OCI-LY1 (cell line): ENCODE results near the gene KRTAP26-1.

Experiments used
- CTCF ChIP-seq: fragments of 200-600 bp; sonication (generic), shearing (Covaris generic); IDR thresholded peaks from 2 replicates; pipeline ENCODE4 v1.5.1; 2017; ENCODE audit warnings: mild to moderate bottlenecking, antibody characterized with exemption, low read length, moderate library complexity, mixed read lengths
- EZH2 ChIP-seq: fragments of 200-600 bp; sonication (generic), shearing (Covaris generic); IDR thresholded peaks from 2 replicates; pipeline ENCODE4 v1.8.0; 2017; ENCODE audit warnings: borderline replicate concordance, mixed run types, mild to moderate bottlenecking, antibody characterized with exemption, low read length, moderate library complexity, mixed read lengths

- TF ChIP-seq EZH2 (no peak), CTCF (no peak)
Measured at GRCh38 chr21:30306884-30307283, 13.2 kb downstream of the KRTAP26-1 start.
